ENCODE measurements around the gene ANTXR2.

The ANTXR2 gene

GRCh38 chr4:79904331-79904730 is 168.7 kb downstream of the ANTXR2 start:
- H3K27ac ChIP-seq (ENCODE audit: low read depth, low read length), result no peak overlapping the region
- no peak overlapping the region for H2BK15ac ChIP-seq (replicated peaks; ENCODE audit: low read depth)
- no peaks in the 10 kb centered on the region for H3K79me2 ChIP-seq (ENCODE audit: control insufficient read depth, insufficient read depth, low read length)
- H3K18ac ChIP-seq (ENCODE audit: low read length), result no peak overlapping the region
- no peak overlapping the region for H4K5ac ChIP-seq (ENCODE audit: low read length)
- H3K23ac ChIP-seq (ENCODE audit: low read length), result no peak overlapping the region
- no peaks in the 10 kb centered on the region for H3K36me3 ChIP-seq (ENCODE audit: control insufficient read depth, insufficient read depth, low read length)
- H3K9ac ChIP-seq (ENCODE audit: low read length), result no peak overlapping the region
- H3K56ac ChIP-seq (ENCODE audit: low read length), result no peak overlapping the region
- H3K4me3 ChIP-seq (ENCODE audit: low read length), result no peak overlapping the region
- no peaks in the 10 kb centered on the region for H3K27me3 ChIP-seq (ENCODE audit: insufficient read depth, low read length, poor library complexity)
- H3K4me1 ChIP-seq (ENCODE audit: control insufficient read depth, low read depth, low read length), result no peaks in the 10 kb centered on the region
- H2AK5ac ChIP-seq (ENCODE audit: low read length), result no peak overlapping the region
- no peak overlapping the region for H3K4ac ChIP-seq (ENCODE audit: low read depth, low read length)
- no peak overlapping the region for H2BK120ac ChIP-seq (ENCODE audit: low read depth, low read length)
- no peak overlapping the region for H2BK5ac ChIP-seq (ENCODE audit: low read length)
- no peak overlapping the region for H3K4me2 ChIP-seq (ENCODE audit: low read length)
- no peak overlapping the region for H4K8ac ChIP-seq (ENCODE audit: low read depth, low read length)
- WGBS (ENCODE audit: extremely low coverage, insufficient coverage, low lambda C conversion rate), result no CpG with 5 or more reads among the region's 1 CpG
- DNase-seq, result no peak
- no peaks in the 10 kb centered on the region for H3K79me1 ChIP-seq (ENCODE audit: low read length)

DNA sequence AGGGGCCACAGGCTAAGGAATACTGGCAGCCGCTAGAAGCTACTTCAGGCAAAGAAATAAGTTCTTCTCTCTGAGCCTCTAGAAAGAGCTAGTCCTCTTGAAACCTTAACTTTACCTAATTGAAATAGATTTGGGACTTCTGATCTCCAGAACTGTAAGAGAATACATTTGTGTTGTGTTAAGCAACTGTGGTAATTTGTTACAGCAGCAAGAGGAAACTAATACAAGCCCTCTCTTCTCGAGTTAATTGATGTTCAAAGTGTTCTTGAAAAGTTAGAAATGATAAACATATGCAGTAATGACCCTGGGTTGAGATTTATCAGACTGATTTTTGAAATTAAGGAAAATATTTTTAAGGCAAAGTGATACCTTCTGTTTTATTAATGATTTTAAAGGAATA is 172.8 kb downstream of the ANTXR2 start:
- H4K8ac ChIP-seq (ENCODE audit: low read depth, low read length), result no peak overlapping the region
- H2BK15ac ChIP-seq (replicated peaks; ENCODE audit: low read depth), result no peak overlapping the region
- no peak overlapping the region for H3K4me3 ChIP-seq (ENCODE audit: low read length)
- no peak overlapping the region for H3K9ac ChIP-seq (ENCODE audit: low read length)
- no CpG with 5 or more reads among the region's 2 CpGs for WGBS (ENCODE audit: extremely low coverage, insufficient coverage, low lambda C conversion rate)
- no peaks in the 10 kb centered on the region for H3K36me3 ChIP-seq (ENCODE audit: control insufficient read depth, insufficient read depth, low read length)
- no peaks in the 10 kb centered on the region for H3K79me1 ChIP-seq (ENCODE audit: low read length)
- H3K4ac ChIP-seq (ENCODE audit: low read depth, low read length), result no peak overlapping the region
- H4K5ac ChIP-seq (ENCODE audit: low read length), result no peak overlapping the region
- no peaks in the 10 kb centered on the region for H3K79me2 ChIP-seq (ENCODE audit: control insufficient read depth, insufficient read depth, low read length)
- no peak for DNase-seq
- H2BK5ac ChIP-seq (ENCODE audit: low read length), result no peak overlapping the region
- H2AK5ac ChIP-seq (ENCODE audit: low read length), result no peak overlapping the region
- no peak overlapping the region for H2BK120ac ChIP-seq (ENCODE audit: low read depth, low read length)
- no peak overlapping the region for H3K23ac ChIP-seq (ENCODE audit: low read length)
- no peak overlapping the region for H3K18ac ChIP-seq (ENCODE audit: low read length)
- no peak overlapping the region for H3K27ac ChIP-seq (ENCODE audit: low read depth, low read length)
- no peak overlapping the region for H3K56ac ChIP-seq (ENCODE audit: low read length)
- no peak overlapping the region for H3K4me2 ChIP-seq (ENCODE audit: low read length)
- no peaks in the 10 kb centered on the region for H3K27me3 ChIP-seq (ENCODE audit: insufficient read depth, low read length, poor library complexity)
- H3K4me1 ChIP-seq (ENCODE audit: control insufficient read depth, low read depth, low read length), result peaks cover 3% of the 10 kb centered on the region

DNA sequence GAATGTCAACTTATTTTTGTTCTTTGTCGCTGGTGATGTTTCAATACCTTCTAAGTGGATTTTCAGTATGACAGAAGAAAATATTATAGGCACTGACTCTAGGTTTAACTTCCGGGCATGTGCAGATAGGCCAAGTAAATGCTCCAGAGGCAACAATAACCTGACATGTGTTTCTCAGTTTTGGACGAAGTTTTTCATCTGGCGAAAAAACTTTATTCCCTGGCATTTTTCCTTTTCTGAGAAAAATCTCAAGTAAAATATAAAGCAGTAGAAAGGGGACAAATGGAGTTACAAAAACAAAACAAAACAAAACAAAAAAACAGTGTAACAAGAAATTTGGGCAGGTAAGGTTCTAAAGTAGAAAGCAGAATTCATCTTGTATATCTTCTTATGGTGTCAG is 173.5 kb downstream of the ANTXR2 start:
- Histone ChIP-seq H2AK5ac (ENCODE audit: low read length) (no peak overlapping the region), H3K4me1 (ENCODE audit: control insufficient read depth, low read depth, low read length) (peaks cover 3% of the 10 kb centered on the region), H2BK5ac (ENCODE audit: low read length) (no peak overlapping the region), H3K23ac (ENCODE audit: low read length) (no peak overlapping the region), H3K79me1 (ENCODE audit: low read length) (no peaks in the 10 kb centered on the region), H3K18ac (ENCODE audit: low read length) (no peak overlapping the region), H3K36me3 (ENCODE audit: control insufficient read depth, insufficient read depth, low read length) (no peaks in the 10 kb centered on the region), H3K79me2 (ENCODE audit: control insufficient read depth, insufficient read depth, low read length) (no peaks in the 10 kb centered on the region), H3K4me3 (ENCODE audit: low read length) (no peak overlapping the region), H3K4ac (ENCODE audit: low read depth, low read length) (no peak overlapping the region), H3K4me2 (ENCODE audit: low read length) (no peak overlapping the region), H2BK120ac (ENCODE audit: low read depth, low read length) (no peak overlapping the region), H4K8ac (ENCODE audit: low read depth, low read length) (no peak overlapping the region), H2BK15ac (replicated peaks; ENCODE audit: low read depth) (no peak overlapping the region), H3K56ac (ENCODE audit: low read length) (no peak overlapping the region), H3K9ac (ENCODE audit: low read length) (no peak overlapping the region), H3K27ac (ENCODE audit: low read depth, low read length) (no peak overlapping the region), H3K27me3 (ENCODE audit: insufficient read depth, low read length, poor library complexity) (no peaks in the 10 kb centered on the region), H4K5ac (ENCODE audit: low read length) (no peak overlapping the region)
- DNase-seq, result no peak
- WGBS (ENCODE audit: extremely low coverage, insufficient coverage, low lambda C conversion rate), result no CpG with 5 or more reads among the region's 4 CpGs

GRCh38 chr4:79898055-79898454 is 175.0 kb downstream of the ANTXR2 start:
- Histone ChIP-seq H3K56ac (ENCODE audit: low read length) (no peak overlapping the region), H3K36me3 (ENCODE audit: control insufficient read depth, insufficient read depth, low read length) (no peaks in the 10 kb centered on the region), H3K9ac (ENCODE audit: low read length) (no peak overlapping the region), H3K79me2 (ENCODE audit: control insufficient read depth, insufficient read depth, low read length) (no peaks in the 10 kb centered on the region), H3K27me3 (ENCODE audit: insufficient read depth, low read length, poor library complexity) (no peaks in the 10 kb centered on the region), H4K8ac (ENCODE audit: low read depth, low read length) (no peak overlapping the region), H2BK15ac (replicated peaks; ENCODE audit: low read depth) (no peak overlapping the region), H2BK5ac (ENCODE audit: low read length) (no peak overlapping the region), H2BK120ac (ENCODE audit: low read depth, low read length) (no peak overlapping the region), H4K5ac (ENCODE audit: low read length) (no peak overlapping the region), H2AK5ac (ENCODE audit: low read length) (no peak overlapping the region), H3K79me1 (ENCODE audit: low read length) (no peaks in the 10 kb centered on the region), H3K18ac (ENCODE audit: low read length) (no peak overlapping the region), H3K23ac (ENCODE audit: low read length) (no peak overlapping the region), H3K4me2 (ENCODE audit: low read length) (no peak overlapping the region), H3K4me3 (ENCODE audit: low read length) (no peak overlapping the region), H3K4me1 (ENCODE audit: control insufficient read depth, low read depth, low read length) (peaks cover 3% of the 10 kb centered on the region), H3K27ac (ENCODE audit: low read depth, low read length) (no peak overlapping the region), H3K4ac (ENCODE audit: low read depth, low read length) (no peak overlapping the region)
- no CpG with 5 or more reads among the region's 2 CpGs for WGBS (ENCODE audit: extremely low coverage, insufficient coverage, low lambda C conversion rate)
- DNase-seq, result no peak

DNA sequence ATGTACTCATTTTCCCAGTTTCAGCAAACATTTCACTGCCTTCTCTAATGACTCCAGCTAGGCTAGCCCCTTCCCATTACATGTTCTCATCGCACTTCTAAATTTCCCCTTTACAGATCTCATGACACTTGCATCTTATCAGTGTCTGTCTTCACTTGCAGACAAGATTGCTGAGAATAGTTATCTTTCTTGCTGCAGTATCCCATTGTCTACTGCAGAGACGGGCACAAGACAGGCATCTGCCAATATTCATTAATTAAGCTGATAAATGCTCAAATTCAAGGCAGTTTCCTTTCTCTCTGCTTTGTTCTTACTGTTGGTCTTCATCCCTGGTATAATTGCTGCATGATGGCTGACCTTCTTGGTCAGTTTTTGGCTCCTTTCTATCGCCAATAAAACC is 175.9 kb downstream of the ANTXR2 start:
- WGBS (ENCODE audit: extremely low coverage, insufficient coverage, low lambda C conversion rate), result no CpG with 5 or more reads among the region's 3 CpGs
- no peak overlapping the region for H3K18ac ChIP-seq (ENCODE audit: low read length)
- no peak overlapping the region for H3K4me2 ChIP-seq (ENCODE audit: low read length)

GRCh38 chr4:79893456-79893855 is 179.6 kb downstream of the ANTXR2 start:
- Histone ChIP-seq H3K9ac (ENCODE audit: low read length) (no peak overlapping the region), H3K4me2 (ENCODE audit: low read length) (no peak overlapping the region), H2BK5ac (ENCODE audit: low read length) (no peak overlapping the region), H2BK120ac (ENCODE audit: low read depth, low read length) (no peak overlapping the region), H3K56ac (ENCODE audit: low read length) (no peak overlapping the region), H3K27ac (ENCODE audit: low read depth, low read length) (no peak overlapping the region), H3K36me3 (ENCODE audit: control insufficient read depth, insufficient read depth, low read length) (no peaks in the 10 kb centered on the region), H3K18ac (ENCODE audit: low read length) (no peak overlapping the region), H3K4me3 (ENCODE audit: low read length) (no peak overlapping the region), H4K8ac (ENCODE audit: low read depth, low read length) (no peak overlapping the region), H4K5ac (ENCODE audit: low read length) (no peak overlapping the region), H3K4me1 (ENCODE audit: control insufficient read depth, low read depth, low read length) (peaks cover 3% of the 10 kb centered on the region), H3K4ac (ENCODE audit: low read depth, low read length) (no peak overlapping the region), H3K23ac (ENCODE audit: low read length) (no peak overlapping the region), H3K79me2 (ENCODE audit: control insufficient read depth, insufficient read depth, low read length) (no peaks in the 10 kb centered on the region), H2BK15ac (replicated peaks; ENCODE audit: low read depth) (no peak overlapping the region), H3K79me1 (ENCODE audit: low read length) (no peaks in the 10 kb centered on the region), H2AK5ac (ENCODE audit: low read length) (no peak overlapping the region), H3K27me3 (ENCODE audit: insufficient read depth, low read length, poor library complexity) (no peaks in the 10 kb centered on the region)
- no peak for DNase-seq
- no CpG with 5 or more reads among the region's 2 CpGs for WGBS (ENCODE audit: extremely low coverage, insufficient coverage, low lambda C conversion rate)

More for the DNA sequence above, 175.9 kb downstream of the ANTXR2 start:
- H2BK5ac ChIP-seq (ENCODE audit: low read length), result no peak overlapping the region
- no peak overlapping the region for H2AK5ac ChIP-seq (ENCODE audit: low read length)
- no peak overlapping the region for H4K8ac ChIP-seq (ENCODE audit: low read depth, low read length)
- no peak overlapping the region for H2BK15ac ChIP-seq (replicated peaks; ENCODE audit: low read depth)
- no peaks in the 10 kb centered on the region for H3K79me1 ChIP-seq (ENCODE audit: low read length)
- H3K27me3 ChIP-seq (ENCODE audit: insufficient read depth, low read length, poor library complexity), result no peaks in the 10 kb centered on the region
- peak; percentile 44 for DNase-seq
- H2BK120ac ChIP-seq (ENCODE audit: low read depth, low read length), result no peak overlapping the region
- no peak overlapping the region for H3K4me3 ChIP-seq (ENCODE audit: low read length)
- H3K4ac ChIP-seq (ENCODE audit: low read depth, low read length), result no peak overlapping the region
- no peak overlapping the region for H3K9ac ChIP-seq (ENCODE audit: low read length)
- H4K5ac ChIP-seq (ENCODE audit: low read length), result no peak overlapping the region
- no peaks in the 10 kb centered on the region for H3K36me3 ChIP-seq (ENCODE audit: control insufficient read depth, insufficient read depth, low read length)
- peaks cover 3% of the 10 kb centered on the region for H3K4me1 ChIP-seq (ENCODE audit: control insufficient read depth, low read depth, low read length)
- no peak overlapping the region for H3K23ac ChIP-seq (ENCODE audit: low read length)
- no peak overlapping the region for H3K56ac ChIP-seq (ENCODE audit: low read length)
- no peak overlapping the region for H3K27ac ChIP-seq (ENCODE audit: low read depth, low read length)
- no peaks in the 10 kb centered on the region for H3K79me2 ChIP-seq (ENCODE audit: control insufficient read depth, insufficient read depth, low read length)
